ENCODE measurements around the gene LENG9. TPM values are rescaled to one million over a fixed set of nuclear protein-coding genes. Genes with fewer than 3 reads are reported as not detected.

Gene LENG9
- total RNA-seq, 1 donor from 2014 or later: 10.3 TPM

DNA sequence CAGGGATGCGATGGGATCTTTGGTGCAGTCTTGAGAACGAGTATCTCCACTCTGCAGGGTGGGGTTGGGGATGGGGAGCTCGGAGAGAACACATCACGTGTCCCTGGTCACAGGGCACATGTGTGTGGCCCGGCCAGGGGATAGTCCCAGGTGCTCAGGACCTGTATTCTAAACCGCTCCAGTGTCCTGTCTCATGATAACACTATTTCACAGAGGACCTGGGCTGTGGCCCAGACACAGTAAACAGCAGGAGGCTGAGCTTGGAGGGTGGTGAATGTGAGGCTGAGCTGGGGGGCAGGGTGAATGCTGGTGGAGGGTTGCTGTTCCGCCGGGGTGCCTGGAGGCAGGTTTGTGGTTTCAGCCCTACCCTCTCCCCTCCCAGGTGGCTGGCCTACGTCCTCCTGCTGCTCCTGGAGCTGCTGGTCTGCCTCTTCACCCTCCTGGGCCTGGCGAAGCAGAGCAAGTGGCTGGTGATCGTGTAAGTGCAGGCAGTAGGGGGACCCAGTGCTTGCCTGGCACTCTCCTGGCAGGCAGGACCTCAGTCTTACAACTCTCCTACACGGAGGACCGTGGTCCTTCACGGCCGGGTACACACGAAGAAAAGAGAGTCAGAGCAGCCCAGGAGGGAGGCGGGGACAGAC is 37.2 kb downstream of the LENG9 start:
- H3K4me3 ChIP-seq: no peak overlapping the region
- peaks cover 10% of the 10 kb centered on the region for H3K27me3 ChIP-seq
- intact Hi-C loops (cut with DNase I): no loop called here
- H3K27ac ChIP-seq: no peak overlapping the region
- H3K4me1 ChIP-seq: peaks cover 17% of the 10 kb centered on the region
- no peaks in the 10 kb centered on the region for H3K9me3 ChIP-seq
- TF ChIP-seq, protein P1, sequence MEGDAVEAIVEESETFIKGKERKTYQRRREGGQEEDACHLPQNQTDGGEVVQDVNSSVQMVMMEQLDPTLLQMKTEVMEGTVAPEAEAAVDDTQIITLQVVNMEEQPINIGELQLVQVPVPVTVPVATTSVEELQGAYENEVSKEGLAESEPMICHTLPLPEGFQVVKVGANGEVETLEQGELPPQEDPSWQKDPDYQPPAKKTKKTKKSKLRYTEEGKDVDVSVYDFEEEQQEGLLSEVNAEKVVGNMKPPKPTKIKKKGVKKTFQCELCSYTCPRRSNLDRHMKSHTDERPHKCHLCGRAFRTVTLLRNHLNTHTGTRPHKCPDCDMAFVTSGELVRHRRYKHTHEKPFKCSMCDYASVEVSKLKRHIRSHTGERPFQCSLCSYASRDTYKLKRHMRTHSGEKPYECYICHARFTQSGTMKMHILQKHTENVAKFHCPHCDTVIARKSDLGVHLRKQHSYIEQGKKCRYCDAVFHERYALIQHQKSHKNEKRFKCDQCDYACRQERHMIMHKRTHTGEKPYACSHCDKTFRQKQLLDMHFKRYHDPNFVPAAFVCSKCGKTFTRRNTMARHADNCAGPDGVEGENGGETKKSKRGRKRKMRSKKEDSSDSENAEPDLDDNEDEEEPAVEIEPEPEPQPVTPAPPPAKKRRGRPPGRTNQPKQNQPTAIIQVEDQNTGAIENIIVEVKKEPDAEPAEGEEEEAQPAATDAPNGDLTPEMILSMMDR (IDR thresholded peaks at IDR 0.05): no peak
- TF ChIP-seq POLR2A (IDR thresholded peaks at IDR 0.05) (no peak), POLR2AphosphoS5 (IDR thresholded peaks at IDR 0.05; ENCODE audit: insufficient read depth in 1 of 2, low read depth in 1 of 2) (no peak)
- DNase-seq (ENCODE audit: extremely low spot score in 2 of 2): no peak
- no peaks in the 10 kb centered on the region for H3K36me3 ChIP-seq

GRCh38 chr19:54425382-54425723 is 38.2 kb downstream of the LENG9 start:
- no peak for DNase-seq (ENCODE audit: extremely low spot score in 2 of 2)
- TF ChIP-seq, protein P1 (IDR thresholded peaks at IDR 0.05): no peak
- TF ChIP-seq POLR2AphosphoS5 (IDR thresholded peaks at IDR 0.05; ENCODE audit: insufficient read depth in 1 of 2, low read depth in 1 of 2): no peak
- no peak for TF ChIP-seq POLR2A (IDR thresholded peaks at IDR 0.05)
- Histone ChIP-seq H3K36me3 (no peaks in the 10 kb centered on the region), H3K4me3 (no peak overlapping the region), H3K9me3 (no peaks in the 10 kb centered on the region), H3K4me1 (peaks cover 16% of the 10 kb centered on the region), H3K27me3 (peaks cover 10% of the 10 kb centered on the region), H3K27ac (no peak overlapping the region)
- intact Hi-C loops (cut with DNase I): no loop called here

DNA sequence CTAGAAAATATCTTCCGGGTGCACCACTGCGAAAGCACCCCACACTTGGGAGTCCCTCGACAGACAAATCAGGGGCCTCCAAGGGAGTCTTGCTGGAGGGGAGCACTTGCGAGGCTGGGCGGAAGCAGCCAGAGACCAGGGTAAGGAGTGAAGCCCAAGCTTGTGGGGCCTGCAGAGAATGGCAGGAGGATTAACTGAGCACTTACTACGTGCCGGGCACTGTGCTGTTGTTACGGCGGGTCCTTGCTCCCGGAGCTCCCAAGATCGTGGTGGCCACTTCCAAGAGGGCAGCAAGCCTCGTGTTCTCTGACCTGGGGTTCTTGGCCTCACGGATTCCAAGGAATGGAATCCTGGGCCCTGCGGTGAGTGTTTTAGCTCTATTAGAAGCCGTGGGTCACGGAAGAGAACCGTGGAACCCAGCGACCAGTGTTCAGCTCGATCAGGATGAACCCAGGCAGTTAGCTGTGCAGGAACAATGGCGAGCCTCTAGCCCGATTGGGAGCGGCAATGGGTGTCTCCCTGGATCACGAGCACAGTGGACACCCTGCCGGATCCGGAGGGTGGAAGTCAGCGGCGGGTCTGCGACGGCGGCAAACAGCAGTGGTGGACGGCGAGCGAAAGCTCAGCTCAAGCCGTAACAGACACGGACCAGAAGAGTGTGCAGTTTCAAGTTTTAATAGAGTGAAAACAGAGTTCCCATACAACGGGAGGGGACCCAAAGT is 38.8 kb downstream of the LENG9 start:
- no peak for DNase-seq (ENCODE audit: extremely low spot score in 2 of 2)
- no peaks in the 10 kb centered on the region for H3K9me3 ChIP-seq
- intact Hi-C loops (cut with DNase I): no loop called here
- no peak overlapping the region for H3K27ac ChIP-seq
- no peak for TF ChIP-seq POLR2A (IDR thresholded peaks at IDR 0.05)
- TF ChIP-seq POLR2AphosphoS5 (IDR thresholded peaks at IDR 0.05; ENCODE audit: insufficient read depth in 1 of 2, low read depth in 1 of 2): no peak
- TF ChIP-seq, protein P1 (IDR thresholded peaks at IDR 0.05): no peak
- H3K4me3 ChIP-seq: no peak overlapping the region
- peaks cover 10% of the 10 kb centered on the region for H3K27me3 ChIP-seq
- H3K36me3 ChIP-seq: no peaks in the 10 kb centered on the region
- H3K4me1 ChIP-seq: peaks cover 11% of the 10 kb centered on the region

GRCh38 chr19:54424201-54424600 is 39.4 kb downstream of the LENG9 start:
- no peak for DNase-seq (ENCODE audit: extremely low spot score in 2 of 2)
- intact Hi-C loops (cut with DNase I): no loop called here
- Histone ChIP-seq H3K27me3 (peaks cover 7% of the 10 kb centered on the region), H3K36me3 (no peaks in the 10 kb centered on the region), H3K27ac (no peak overlapping the region), H3K4me1 (peaks cover 10% of the 10 kb centered on the region), H3K4me3 (no peak overlapping the region), H3K9me3 (no peaks in the 10 kb centered on the region)
- TF ChIP-seq, protein P1 (IDR thresholded peaks at IDR 0.05): no peak
- no peak for TF ChIP-seq POLR2AphosphoS5 (IDR thresholded peaks at IDR 0.05; ENCODE audit: insufficient read depth in 1 of 2, low read depth in 1 of 2)
- TF ChIP-seq POLR2A (IDR thresholded peaks at IDR 0.05): no peak

GRCh38 chr19:54422136-54422535 is 41.4 kb downstream of the LENG9 start:
- H3K9me3 ChIP-seq: no peaks in the 10 kb centered on the region

More at GRCh38 chr19:54422136-54422535, 41.4 kb downstream of the LENG9 start:
- no peak for DNase-seq (ENCODE audit: extremely low spot score in 2 of 2)
- no peaks in the 10 kb centered on the region for H3K27me3 ChIP-seq
- no peak overlapping the region for H3K27ac ChIP-seq
- peaks cover 10% of the 10 kb centered on the region for H3K4me1 ChIP-seq
- TF ChIP-seq POLR2A (IDR thresholded peaks at IDR 0.05): no peak
- TF ChIP-seq, protein P1 (IDR thresholded peaks at IDR 0.05): no peak
- TF ChIP-seq POLR2AphosphoS5 (IDR thresholded peaks at IDR 0.05; ENCODE audit: insufficient read depth in 1 of 2, low read depth in 1 of 2): no peak
- H3K4me3 ChIP-seq: no peak overlapping the region
- H3K36me3 ChIP-seq: no peaks in the 10 kb centered on the region
- intact Hi-C loops (cut with DNase I): no loop called here
